HL-60 (cell line): ENCODE data around the gene USP21.

ENCODE experiments used
- CTCF ChIP-seq: IDR thresholded peaks from one replicate; pipeline ENCODE4 v1.5.1; 2011; ENCODE audit warnings: low read length, control low read depth, inconsistent platforms; ENCODE audit not compliant: insufficient read depth
- GABPA ChIP-seq: IDR thresholded peaks from 2 replicates; pipeline ENCODE4 v1.6.1; 2012; ENCODE audit warnings: low read depth
- POLR2AphosphoS5 ChIP-seq: IDR thresholded peaks from 2 replicates; pipeline ENCODE4 v1.6.1; 2012; ENCODE audit warnings: low read depth
- REST ChIP-seq: IDR thresholded peaks from 2 replicates; pipeline ENCODE4 v1.6.1; 2012; ENCODE audit warnings: low read depth; ENCODE audit not compliant: insufficient replicate concordance
- SPI1 ChIP-seq: IDR thresholded peaks from 2 replicates; pipeline ENCODE4 v1.6.1; 2012; ENCODE audit warnings: low read depth, mild to moderate bottlenecking, borderline replicate concordance

DNA sequence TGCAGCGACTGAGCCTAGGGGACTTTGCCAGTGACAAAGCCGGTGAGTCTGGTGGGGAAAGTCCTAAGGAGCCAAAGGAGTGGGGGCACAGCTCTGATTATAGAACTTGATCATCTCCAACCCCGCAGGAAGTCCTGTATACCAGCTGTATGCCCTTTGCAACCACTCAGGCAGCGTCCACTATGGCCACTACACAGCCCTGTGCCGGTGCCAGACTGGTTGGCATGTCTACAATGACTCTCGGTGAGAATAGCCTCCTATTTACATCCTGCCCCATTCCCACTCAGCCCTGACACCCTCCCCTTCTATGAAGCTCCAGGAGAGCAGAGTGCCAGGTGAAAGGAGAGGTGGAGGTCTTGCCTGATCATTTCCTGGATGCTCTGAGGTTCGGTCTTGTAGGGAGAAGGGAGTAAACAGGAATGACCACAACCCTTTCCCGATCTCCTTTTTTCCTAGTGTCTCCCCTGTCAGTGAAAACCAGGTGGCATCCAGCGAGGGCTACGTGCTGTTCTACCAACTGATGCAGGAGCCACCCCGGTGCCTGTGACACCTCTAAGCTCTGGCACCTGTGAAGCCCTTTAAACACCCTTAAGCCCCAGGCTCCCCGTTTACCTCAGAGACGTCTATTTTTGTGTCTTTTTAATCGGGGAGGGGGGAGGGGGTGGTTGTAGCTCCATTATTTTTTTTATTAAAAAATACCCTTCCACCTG, 5.8 kb downstream of the USP21 start:
- TF ChIP-seq CTCF = no peak
- no peak for TF ChIP-seq REST
- TF ChIP-seq POLR2AphosphoS5 = no peak
- TF ChIP-seq GABPA = no peak
- TF ChIP-seq SPI1 = no peak
